Measurements from ENCODE around the gene CCDC116.
"Not testable (repeated sequence)": the region's sequence is repeated elsewhere in the genome, so short reads cannot be mapped to it uniquely, and the experiment has no call there.

Gene CCDC116

GRCh38 chr22:21632237-21632895 lies at the start of gene CCDC116:
CCDC116 (plus strand) TSS chr22:21632760; CDS start chr22:21633182, 422 bp downstream.
- peak; percentile 42 for DNase-seq

- DNase-seq: no peak
Observed at GRCh38 chr22:21582801-21583740, 49.5 kb upstream of the CCDC116 start.

- DNase-seq: no peak
Observed at GRCh38 chr22:21585389-21585788, 47.2 kb upstream of the CCDC116 start.

- no peak for DNase-seq
Observed at GRCh38 chr22:21587803-21588611, 44.6 kb upstream of the CCDC116 start.

GRCh38 chr22:21589396-21589795 lies 43.2 kb upstream of the CCDC116 start:
- no peak for DNase-seq

GRCh38 chr22:21590809-21591641 lies 41.5 kb upstream of the CCDC116 start:
- no peak for DNase-seq

- no peak for DNase-seq
Observed at GRCh38 chr22:21591695-21592094, 40.9 kb upstream of the CCDC116 start.

- no peak for DNase-seq
Observed at GRCh38 chr22:21592422-21592821, 40.1 kb upstream of the CCDC116 start.

- no peak for DNase-seq
Observed at GRCh38 chr22:21593406-21594232, 38.9 kb upstream of the CCDC116 start.

GRCh38 chr22:21594865-21595452 lies 37.6 kb upstream of the CCDC116 start:
- no peak for DNase-seq

- not testable (repeated sequence) for DNase-seq
Observed at GRCh38 chr22:21596356-21597135, 36.0 kb upstream of the CCDC116 start.

- DNase-seq: no peak
Observed at GRCh38 chr22:21598302-21598701, 34.3 kb upstream of the CCDC116 start.

- no peak for DNase-seq
Observed at GRCh38 chr22:21599053-21599893, 33.3 kb upstream of the CCDC116 start.

GRCh38 chr22:21602579-21602978 lies 30.0 kb upstream of the CCDC116 start:
- no peak for DNase-seq

GRCh38 chr22:21603973-21604372 lies 28.6 kb upstream of the CCDC116 start:
- DNase-seq: no peak

GRCh38 chr22:21605887-21606564 lies 26.5 kb upstream of the CCDC116 start:
- DNase-seq: no peak

GRCh38 chr22:21606775-21607174 lies 25.8 kb upstream of the CCDC116 start:
- DNase-seq: no peak

GRCh38 chr22:21609556-21610157 lies 22.9 kb upstream of the CCDC116 start:
- DNase-seq: not testable (repeated sequence)
